Measurements from ENCODE around the gene H6PD. TPM values are rescaled to one million over a fixed set of nuclear protein-coding genes. Genes with fewer than 3 reads are reported as not detected.

Gene H6PD
- total RNA-seq, 1 donor from 2014 or later = 36.2 TPM

DNA sequence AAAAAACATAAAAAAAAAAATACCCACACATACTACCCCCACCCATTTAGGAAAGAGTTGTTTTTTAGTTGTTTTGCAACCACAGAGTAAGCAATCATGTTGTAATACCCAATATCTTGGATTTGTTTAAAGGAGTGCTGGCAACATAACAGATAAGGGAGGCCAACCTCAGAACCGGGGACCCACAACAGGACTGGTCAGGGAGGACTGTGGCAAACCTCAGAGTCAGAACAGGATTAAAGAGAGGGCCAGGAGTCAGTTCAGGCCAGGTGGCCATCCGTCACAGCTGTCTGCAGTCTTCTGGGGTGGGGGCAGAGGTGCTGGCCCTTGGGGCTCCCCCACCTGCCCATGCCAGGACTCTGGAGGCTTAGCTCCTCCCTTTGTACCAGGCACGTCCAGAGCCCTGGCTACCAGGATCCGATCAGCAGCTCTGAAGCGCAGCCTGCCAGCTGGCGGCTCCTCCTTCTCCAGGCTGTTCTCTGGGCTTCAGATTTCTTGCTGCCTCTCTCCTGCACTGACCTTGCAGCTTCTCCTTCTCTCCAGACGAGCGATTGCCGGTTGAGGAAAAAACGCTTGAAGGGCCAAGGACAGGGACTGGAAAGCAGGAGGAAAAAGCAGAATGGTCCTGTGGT is 7.9 kb downstream of the H6PD start:
- no peak for TF ChIP-seq CTCF (IDR thresholded peaks at IDR 0.05; ENCODE audit: unreplicated experiment)
- no peak for DNase-seq (ENCODE audit: low spot score, unreplicated experiment)
- Mint-ChIP-seq H3K36me3 (ENCODE audit: insufficient read depth) (peaks cover 3% of the 10 kb centered on the region), H3K27me3 (no peaks in the 10 kb centered on the region), H3K4me1 (ENCODE audit: low read depth) (peaks cover 17% of the 10 kb centered on the region), H3K4me3 (ENCODE audit: low read depth) (no peak overlapping the region), H3K27ac (peak overlapping the region; percentile 74), H3K9me3 (ENCODE audit: low read depth) (no peaks in the 10 kb centered on the region)

DNA sequence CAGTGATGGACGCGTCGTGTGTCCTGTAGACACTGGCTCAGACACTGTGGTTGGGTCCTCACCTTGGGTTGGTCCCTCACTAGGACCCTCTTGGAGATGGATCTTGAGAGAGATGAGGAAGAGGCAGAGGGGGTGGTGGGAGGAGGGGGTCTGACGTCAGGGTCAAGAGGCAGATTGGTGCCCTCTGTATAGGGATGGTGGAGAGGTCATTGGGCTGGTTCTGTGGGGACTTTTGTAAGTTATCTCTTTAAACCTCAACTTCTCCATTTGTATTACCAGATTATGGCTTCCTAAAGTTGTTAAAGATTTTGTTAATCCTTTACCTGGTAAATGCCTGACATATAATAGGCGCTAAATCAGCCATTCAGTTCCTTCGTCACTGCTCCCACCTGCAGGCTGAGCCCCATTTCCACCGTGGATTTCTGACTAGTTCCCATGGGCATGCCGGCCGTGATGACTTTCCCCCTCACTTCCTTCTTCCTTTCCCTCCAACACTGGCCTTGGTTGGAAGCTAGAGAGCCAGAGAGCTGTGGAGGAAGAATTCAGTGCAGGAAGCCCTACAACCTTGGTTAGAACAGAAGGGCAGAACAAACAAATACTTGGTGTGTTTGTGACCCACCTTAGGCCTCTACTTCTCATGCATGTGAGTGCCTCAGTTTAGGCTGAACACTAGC is 8.6 kb downstream of the H6PD start:
- Mint-ChIP-seq H3K27ac (no peak overlapping the region), H3K4me1 (ENCODE audit: low read depth) (peaks cover 16% of the 10 kb centered on the region), H3K27me3 (no peaks in the 10 kb centered on the region), H3K36me3 (ENCODE audit: insufficient read depth) (peaks cover 4% of the 10 kb centered on the region), H3K9me3 (ENCODE audit: low read depth) (no peaks in the 10 kb centered on the region), H3K4me3 (ENCODE audit: low read depth) (no peak overlapping the region)
- no peak for DNase-seq (ENCODE audit: low spot score, unreplicated experiment)
- TF ChIP-seq CTCF (IDR thresholded peaks at IDR 0.05; ENCODE audit: unreplicated experiment) = no peak

GRCh38 chr1:9244501-9245229 is 10.1 kb downstream of the H6PD start:
- H3K27me3 Mint-ChIP-seq = no peaks in the 10 kb centered on the region
- no peak for TF ChIP-seq CTCF (IDR thresholded peaks at IDR 0.05; ENCODE audit: unreplicated experiment)
- peak overlapping the region; percentile 20 for H3K27ac Mint-ChIP-seq
- H3K9me3 Mint-ChIP-seq (ENCODE audit: low read depth) = no peaks in the 10 kb centered on the region
- H3K4me3 Mint-ChIP-seq (ENCODE audit: low read depth) = no peak overlapping the region
- peaks cover 8% of the 10 kb centered on the region for H3K36me3 Mint-ChIP-seq (ENCODE audit: insufficient read depth)
- DNase-seq (ENCODE audit: low spot score, unreplicated experiment) = no peak
- peaks cover 15% of the 10 kb centered on the region for H3K4me1 Mint-ChIP-seq (ENCODE audit: low read depth)

DNA sequence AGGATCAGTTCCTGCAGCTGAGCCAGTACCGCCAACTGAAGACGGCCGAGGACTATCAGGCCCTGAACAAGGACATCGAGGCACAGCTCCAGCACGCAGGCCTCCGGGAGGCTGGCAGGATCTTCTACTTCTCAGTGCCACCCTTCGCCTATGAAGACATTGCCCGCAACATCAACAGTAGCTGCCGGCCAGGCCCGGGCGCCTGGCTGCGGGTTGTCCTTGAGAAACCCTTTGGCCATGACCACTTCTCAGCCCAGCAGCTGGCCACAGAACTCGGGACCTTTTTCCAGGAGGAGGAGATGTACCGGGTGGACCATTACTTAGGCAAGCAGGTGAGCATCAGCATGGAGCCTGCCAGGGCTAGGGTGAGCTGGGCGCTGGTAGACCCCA is 10.7 kb downstream of the H6PD start:
- DNase-seq (ENCODE audit: low spot score, unreplicated experiment) = no peak
- Mint-ChIP-seq H3K4me3 (ENCODE audit: low read depth) (no peak overlapping the region), H3K9me3 (ENCODE audit: low read depth) (no peaks in the 10 kb centered on the region), H3K27me3 (no peaks in the 10 kb centered on the region), H3K27ac (no peak overlapping the region), H3K4me1 (ENCODE audit: low read depth) (peaks cover 20% of the 10 kb centered on the region), H3K36me3 (ENCODE audit: insufficient read depth) (peaks cover 8% of the 10 kb centered on the region)
- no peak for TF ChIP-seq CTCF (IDR thresholded peaks at IDR 0.05; ENCODE audit: unreplicated experiment)

DNA sequence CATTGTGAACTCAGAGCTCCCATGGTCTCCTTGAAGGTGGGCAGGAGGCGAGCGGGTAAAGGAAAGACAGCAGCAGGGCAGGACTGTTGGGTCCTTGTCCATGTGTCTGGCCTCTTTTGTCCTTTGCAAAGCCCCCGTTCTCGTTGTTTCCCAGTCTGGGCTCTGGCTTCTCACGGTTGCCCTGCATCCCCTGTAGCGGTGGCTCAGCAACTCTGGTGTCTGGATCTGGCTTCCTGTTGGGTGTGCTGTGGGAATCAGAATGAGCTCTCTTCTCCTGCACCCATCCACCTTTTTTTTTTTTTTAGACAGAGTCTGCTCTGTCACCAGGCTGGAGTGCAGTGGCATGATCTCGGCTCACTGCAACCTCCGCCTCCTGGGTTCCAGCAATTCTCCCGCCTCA is 11.1 kb downstream of the H6PD start:
- no peak overlapping the region for H3K4me3 Mint-ChIP-seq (ENCODE audit: low read depth)
- H3K27me3 Mint-ChIP-seq = no peaks in the 10 kb centered on the region
- H3K36me3 Mint-ChIP-seq (ENCODE audit: insufficient read depth) = peaks cover 8% of the 10 kb centered on the region
- DNase-seq (ENCODE audit: low spot score, unreplicated experiment) = no peak
- H3K4me1 Mint-ChIP-seq (ENCODE audit: low read depth) = peaks cover 18% of the 10 kb centered on the region
- H3K27ac Mint-ChIP-seq = no peak overlapping the region
- H3K9me3 Mint-ChIP-seq (ENCODE audit: low read depth) = no peaks in the 10 kb centered on the region
- no peak for TF ChIP-seq CTCF (IDR thresholded peaks at IDR 0.05; ENCODE audit: unreplicated experiment)
